Right lobe of liver (tissue), 4 donors: ENCODE data around the gene PRCP.

Source experiments
- POLR2A ChIP-seq: fragments of 450-650 bp; IDR thresholded peaks from one replicate; pipeline ENCODE4 v1.6.1; 2017; ENCODE audit warnings: antibody characterized with exemption, mild to moderate bottlenecking
- TF ChIP-seq, protein P1 (sequence below), 4 donors: fragments of 200-600 bp in 3 of 4; fragments of 450-650 bp in 1 of 4; IDR thresholded peaks; one replicate each; pipeline versions ENCODE4 v1.5.1 to v1.8.0; 2016 to 2022; ENCODE audit warnings: antibody characterized with exemption in 4 of 4, mild to moderate bottlenecking in 2 of 4
- donor health status: DM: no; HTN: no; CAD: no.
- donor health status: DM: no; HTN: no; CAD: no.
- donor health status: DM: no; HTN: yes; CAD: no.

DNA sequence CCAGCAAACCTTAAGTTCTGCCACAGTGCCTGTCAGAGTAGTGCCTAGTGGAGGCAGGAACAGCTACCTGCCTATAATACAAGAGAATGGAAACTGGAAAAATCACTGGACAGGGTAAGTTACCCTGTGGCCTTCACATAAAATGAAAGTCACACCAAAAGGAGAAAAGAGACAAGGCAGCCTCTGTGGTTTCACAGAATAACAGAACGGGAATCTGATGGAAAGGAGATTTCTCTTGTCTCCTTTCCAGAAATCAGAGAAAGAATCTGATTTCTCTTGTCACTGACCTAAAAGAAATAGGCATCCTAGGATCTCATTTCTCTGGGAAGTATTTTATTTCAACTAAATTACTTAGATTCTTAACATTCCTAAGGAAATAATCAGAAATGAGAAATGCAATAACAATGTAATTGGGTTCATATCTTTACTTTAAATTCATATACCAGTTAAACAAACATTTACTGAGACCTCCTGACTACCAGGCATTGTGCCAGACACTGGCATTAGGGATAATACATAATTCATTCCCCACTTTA lies 41.6 kb downstream of the PRCP start:
- TF ChIP-seq, protein P1, sequence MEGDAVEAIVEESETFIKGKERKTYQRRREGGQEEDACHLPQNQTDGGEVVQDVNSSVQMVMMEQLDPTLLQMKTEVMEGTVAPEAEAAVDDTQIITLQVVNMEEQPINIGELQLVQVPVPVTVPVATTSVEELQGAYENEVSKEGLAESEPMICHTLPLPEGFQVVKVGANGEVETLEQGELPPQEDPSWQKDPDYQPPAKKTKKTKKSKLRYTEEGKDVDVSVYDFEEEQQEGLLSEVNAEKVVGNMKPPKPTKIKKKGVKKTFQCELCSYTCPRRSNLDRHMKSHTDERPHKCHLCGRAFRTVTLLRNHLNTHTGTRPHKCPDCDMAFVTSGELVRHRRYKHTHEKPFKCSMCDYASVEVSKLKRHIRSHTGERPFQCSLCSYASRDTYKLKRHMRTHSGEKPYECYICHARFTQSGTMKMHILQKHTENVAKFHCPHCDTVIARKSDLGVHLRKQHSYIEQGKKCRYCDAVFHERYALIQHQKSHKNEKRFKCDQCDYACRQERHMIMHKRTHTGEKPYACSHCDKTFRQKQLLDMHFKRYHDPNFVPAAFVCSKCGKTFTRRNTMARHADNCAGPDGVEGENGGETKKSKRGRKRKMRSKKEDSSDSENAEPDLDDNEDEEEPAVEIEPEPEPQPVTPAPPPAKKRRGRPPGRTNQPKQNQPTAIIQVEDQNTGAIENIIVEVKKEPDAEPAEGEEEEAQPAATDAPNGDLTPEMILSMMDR (IDR thresholded peaks at IDR 0.05): no peak
- TF ChIP-seq POLR2A: no peak
